ENCODE measurements around the gene HERC5. TPM values are rescaled to one million over a fixed set of nuclear protein-coding genes. Genes with fewer than 3 reads are reported as not detected.

The HERC5 gene
- 3.6 to 4.1 TPM (median 3.7 TPM) in 5 replicates for total RNA-seq (2022; extraction: Qiagen RNA extraction; ENCODE audit: low read depth)

GRCh38 chr4:88456670-88457306 lies at the start of gene HERC5:
HERC5 (plus strand) TSS chr4:88457119; CDS start chr4:88457270, 151 bp downstream.

DNA sequence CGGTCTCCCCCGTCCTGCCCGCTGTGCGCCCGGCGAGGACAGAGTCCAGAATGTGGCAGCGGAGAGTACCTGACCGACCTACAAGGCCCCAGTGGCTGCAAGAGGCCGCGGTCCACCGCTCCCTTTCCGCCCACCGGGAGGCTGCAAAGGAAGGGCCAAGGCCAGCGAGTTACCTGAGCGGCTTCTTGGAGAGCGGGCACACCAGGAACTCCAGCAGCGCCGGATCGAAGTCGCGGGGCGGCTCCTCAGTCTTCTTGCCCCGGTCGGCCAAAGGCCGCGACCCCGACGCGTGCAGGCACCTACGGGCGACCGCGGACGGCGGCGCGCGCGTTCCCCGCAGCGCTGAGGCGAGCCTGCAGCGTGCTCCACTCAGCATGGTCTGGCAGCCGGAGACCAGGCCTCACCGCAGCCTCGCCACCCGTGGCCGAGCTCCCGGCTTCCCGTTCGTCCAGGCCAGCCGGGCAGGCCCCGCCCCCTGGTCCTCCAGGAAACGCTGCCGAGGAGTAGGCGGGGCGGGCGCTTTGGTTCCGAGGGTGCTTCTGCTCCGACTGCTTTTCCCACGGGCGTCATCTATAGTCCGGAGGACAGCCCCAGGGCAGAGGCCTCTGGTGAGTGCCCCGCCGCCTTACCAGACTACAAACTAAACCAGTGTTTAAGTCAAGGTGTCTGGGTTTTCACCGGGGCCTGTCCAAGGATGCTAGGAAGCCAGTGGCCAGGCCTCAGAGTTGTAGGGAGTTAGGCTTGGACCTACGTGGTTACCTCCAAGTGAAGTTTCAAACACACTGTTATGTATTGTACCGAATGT lies 66.6 kb downstream of the HERC5 start, which contains the start of gene PYURF:
Gene PYURF (minus strand): TSS at position 452 of the 805 bp plus-strand sequence. CDS start 76 bp downstream, at position 376.

Other genes with a start within 250 kb of the HERC5 start
- 0.39 to 1.0 TPM (median 0.64 TPM) in 5 replicates for gene PPM1K, start 172.6 kb upstream of the HERC5 start, total RNA-seq (2022; extraction: Qiagen RNA extraction; ENCODE audit: low read depth)
- gene HERC6, start 78.3 kb upstream of the HERC5 start, total RNA-seq (2022; extraction: Qiagen RNA extraction; ENCODE audit: low read depth), result 2.9 to 4.2 TPM (median 3.1 TPM) in 5 replicates
- gene PYURF, start 66.7 kb downstream of the HERC5 start, total RNA-seq (2022; extraction: Qiagen RNA extraction; ENCODE audit: low read depth), result 75.5 to 83.5 TPM (median 80.7 TPM) in 5 replicates
- 5.7 to 8.7 TPM (median 7.9 TPM) in 5 replicates for gene HERC3, start 135.4 kb downstream of the HERC5 start, total RNA-seq (2022; extraction: Qiagen RNA extraction; ENCODE audit: low read depth)
- gene NAP1L5, start 240.7 kb downstream of the HERC5 start, total RNA-seq (2022; extraction: Qiagen RNA extraction; ENCODE audit: low read depth), result 1.8 to 2.4 TPM (median 2.4 TPM) in 5 replicates